Activated CD4-positive, alpha-beta T cell treated with anti-CD3 and anti-CD28 coated beads for 1 hour (primary cell): Measurements from ENCODE around the gene EIF2S1.
"Not testable (repeated sequence)": the region's sequence is repeated elsewhere in the genome, so short reads cannot be mapped to it uniquely, and the experiment has no call there.

Experiments used
- DNase-seq: peaks from one replicate; pipeline ENCODE4 v3.0.0-alpha.2; 2020

EIF2S1 gene

GRCh38 chr14:67359775-67360469, at the start of gene EIF2S1, which contains the start of gene ATP6V1D:
Gene EIF2S1, plus strand, starts transcription at chr14:67360328. Its CDS starts 4,440 bp downstream, at chr14:67364768.
Gene ATP6V1D, minus strand, starts transcription at chr14:67359804. Its CDS starts 106 bp downstream, at chr14:67359698.
- peak; percentile 100 for DNase-seq

- no peak for DNase-seq
Observed at GRCh38 chr14:67311868-67312267, 48.3 kb upstream of the EIF2S1 start.

- DNase-seq, result no peak
Observed at GRCh38 chr14:67313153-67313552, 47.0 kb upstream of the EIF2S1 start.

GRCh38 chr14:67317822-67318221, 42.3 kb upstream of the EIF2S1 start:
- no peak for DNase-seq

DNA sequence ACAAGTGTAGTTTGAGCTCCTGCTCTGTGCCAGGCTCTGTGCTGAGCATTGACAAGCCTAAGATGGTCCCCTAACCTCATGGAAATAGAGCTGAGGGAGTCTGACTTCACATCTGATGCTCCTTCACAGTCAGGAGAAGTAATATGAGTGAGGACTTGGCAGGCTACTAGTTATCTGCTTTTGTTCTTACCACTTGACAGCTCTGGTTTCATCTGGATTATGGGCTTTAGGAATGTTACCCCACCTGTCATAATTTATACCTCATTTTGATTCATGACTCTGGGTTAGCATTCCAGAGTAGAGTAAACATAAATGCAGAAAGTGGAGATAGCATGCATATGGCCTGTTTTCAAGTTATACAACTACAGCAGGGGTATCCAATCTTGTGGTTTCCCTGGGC, 41.0 kb upstream of the EIF2S1 start:
- no peak for DNase-seq

DNA sequence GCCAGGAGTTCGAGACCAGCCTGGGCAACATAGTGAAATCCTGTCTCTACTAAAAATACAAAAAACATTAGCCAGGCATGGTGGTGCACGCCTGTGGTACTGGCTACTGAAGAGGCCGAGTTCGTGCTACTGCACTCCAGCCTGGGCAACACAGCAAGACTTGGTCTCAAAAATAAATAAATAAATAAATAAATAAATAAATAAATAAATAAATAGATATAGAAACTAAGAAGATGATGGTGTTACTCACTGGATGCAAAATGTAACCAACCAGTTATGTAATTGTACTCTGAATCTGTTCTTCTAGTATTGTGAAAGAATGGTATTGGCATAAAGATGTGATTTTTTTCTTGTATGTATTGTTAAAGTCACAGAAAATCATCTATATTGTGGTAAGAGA, 30.5 kb upstream of the EIF2S1 start:
- not testable (repeated sequence) for DNase-seq

GRCh38 chr14:67331368-67332125, 28.6 kb upstream of the EIF2S1 start:
- DNase-seq, result no peak

DNA sequence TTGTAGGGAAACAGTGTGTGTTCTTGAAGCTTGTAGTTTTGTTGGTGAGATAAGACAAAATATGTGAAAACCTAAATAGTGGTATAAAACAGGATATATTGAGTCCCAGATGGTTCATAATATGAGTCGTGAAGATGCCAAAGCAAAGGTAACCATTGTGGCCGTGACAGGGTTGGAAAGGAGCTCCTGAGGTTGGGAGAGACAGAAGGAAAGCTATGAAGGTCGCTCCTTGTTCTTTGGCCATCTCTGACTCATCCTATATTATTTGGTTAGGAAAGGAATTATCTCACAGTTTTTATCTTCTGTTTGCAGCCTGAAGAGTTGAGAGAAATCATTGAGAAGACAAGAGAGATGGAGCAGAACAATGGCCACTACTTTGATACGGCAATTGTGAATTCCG, 27.7 kb upstream of the EIF2S1 start:
- no peak for DNase-seq

GRCh38 chr14:67335781-67336180, 24.3 kb upstream of the EIF2S1 start:
- DNase-seq, result no peak

- not testable (repeated sequence) for DNase-seq
Observed at GRCh38 chr14:67341231-67341630, 18.9 kb upstream of the EIF2S1 start.

DNA sequence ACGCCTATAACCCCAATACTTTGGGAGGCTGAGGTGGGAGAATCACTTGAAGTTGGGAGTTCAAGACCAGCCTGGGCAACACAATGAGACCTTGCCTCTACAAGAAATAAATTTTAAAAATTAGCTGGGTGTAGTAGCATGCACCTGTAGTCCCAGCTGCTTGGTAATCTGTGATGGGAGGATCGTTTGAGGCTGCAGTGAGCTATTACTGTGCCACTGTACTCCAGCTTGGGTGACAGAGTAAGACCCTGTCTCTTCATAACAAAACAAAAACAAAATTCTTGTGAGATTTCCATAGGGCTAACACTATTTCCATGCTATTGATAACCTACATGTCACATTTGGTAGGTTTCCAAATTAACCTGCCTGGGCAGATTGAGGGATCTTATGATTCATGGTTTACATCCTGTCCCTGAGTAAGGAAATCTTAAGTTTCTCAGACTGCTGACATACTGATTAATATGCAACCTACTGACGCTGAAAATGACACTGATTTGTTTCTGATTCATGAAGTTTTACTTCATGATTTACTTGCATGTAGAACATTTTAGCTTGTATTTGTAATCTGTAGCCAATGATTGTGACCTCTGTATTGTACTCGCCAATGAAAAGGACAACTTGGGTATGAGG, 16.4 kb upstream of the EIF2S1 start:
- no peak for DNase-seq

DNA sequence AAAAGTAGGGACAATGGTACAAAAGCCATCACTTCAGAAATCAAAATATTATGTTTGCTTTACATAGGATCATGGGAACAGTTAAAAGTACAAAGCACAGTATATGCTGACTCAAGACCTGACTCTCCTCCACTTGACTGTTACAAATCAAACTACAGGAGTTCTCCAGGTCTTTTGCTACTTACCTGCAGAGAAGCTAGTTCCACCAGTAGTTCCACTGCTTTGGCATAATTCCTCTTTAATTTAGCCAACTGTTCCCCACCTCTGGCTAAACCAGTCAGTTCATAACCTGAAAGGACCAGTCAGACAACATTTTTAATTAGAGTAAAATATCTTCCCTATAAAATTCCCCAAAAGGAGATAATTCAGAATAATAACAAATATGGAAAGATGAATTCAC, 14.5 kb upstream of the EIF2S1 start:
- no peak for DNase-seq

GRCh38 chr14:67352055-67352454, 8.1 kb upstream of the EIF2S1 start:
- DNase-seq, result no peak

DNA sequence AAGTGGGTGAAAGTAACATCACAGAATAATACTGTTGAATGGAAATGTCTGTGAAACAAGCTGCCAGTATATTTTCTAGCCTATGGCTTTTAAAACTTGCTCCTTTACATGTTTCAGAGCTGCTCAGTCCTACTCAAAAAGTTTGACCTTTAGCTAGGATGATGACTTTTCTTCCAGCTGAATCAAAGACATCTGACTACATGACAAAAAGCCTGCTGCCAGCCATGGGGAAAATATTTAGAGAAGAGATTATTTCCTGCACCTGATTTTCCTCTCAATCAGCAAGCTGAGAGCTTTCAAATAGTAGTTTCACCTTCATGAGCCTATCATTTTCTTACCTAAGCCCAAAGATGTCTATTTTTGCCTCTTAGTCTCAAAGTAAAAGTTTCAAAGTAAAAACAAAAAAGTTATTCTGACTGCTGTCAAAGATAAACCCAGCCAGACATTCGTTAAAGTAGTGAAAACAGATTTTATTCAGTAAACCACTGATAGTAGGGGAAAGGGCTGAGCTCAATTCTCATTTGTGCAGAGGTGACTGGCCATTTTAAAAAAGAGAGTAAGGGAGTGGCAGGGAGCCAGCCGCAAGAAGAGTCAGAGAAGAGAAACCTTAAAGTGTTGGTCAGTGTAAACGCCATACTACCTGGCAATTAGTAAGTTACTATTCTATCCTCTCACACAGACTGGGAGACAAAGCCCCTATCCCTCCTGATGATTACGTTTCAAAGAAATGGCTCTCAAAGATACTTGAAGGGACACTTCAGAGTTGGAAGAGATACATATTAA, 2.8 kb upstream of the EIF2S1 start:
- DNase-seq, result no peak

DNA sequence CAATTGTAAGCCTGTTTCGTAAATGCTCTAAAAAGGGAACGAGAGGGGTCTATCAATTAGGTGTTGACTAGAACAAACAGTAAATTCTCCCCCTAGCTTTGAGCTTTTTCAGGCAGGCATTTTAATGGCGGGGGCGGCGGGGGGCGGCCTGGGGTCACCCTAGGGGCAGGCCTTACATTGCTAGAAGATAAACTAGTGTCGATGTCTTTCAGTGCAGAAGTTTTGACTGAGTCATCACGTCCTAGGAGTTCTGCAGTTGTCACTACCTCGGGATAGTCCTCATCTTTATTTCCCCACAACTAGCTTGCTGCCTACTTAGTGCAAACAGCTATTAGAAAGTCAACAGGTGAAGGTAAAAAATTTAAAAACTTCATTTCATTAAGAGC, 2.2 kb upstream of the EIF2S1 start:
- DNase-seq, result no peak

DNA sequence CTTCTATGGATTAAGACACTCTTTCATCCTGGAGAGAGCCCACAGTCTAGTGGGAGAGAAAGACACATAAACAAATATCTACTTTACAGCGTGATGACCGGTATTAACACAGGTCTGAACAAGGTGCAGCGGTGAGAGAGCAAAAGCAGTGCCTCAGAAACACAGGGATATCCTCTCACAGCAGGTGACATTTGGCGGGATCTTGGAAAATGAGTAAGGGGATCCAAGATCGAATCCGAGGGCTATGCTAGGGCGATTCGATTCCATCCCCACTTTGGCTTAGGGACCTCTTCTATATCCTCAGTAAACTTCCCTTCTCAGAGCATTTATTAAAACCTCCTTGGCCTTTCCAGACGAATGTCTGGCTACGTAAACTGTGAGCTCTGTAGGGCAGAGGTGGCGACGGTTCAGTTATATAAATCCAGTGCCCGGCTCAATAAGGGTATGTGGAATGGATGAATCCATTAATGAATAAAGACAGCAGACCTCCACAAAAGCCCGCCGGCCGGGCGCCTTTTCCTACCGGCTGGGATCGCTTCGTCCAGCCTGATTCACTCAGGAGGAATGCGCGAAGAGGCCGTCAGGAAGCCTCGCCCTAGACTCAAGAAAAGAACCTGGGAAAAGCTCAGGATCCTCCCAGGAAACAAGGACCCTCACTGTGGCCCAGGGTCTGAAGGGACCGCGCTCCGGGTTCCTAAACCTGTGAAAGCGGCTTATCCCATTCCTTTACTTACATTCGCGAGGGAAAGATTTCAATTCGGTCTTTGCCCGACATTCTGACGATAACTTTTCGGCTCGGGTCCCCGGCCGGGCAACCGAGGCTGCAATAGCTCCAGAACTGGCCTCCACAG, 979 bp upstream of the EIF2S1 start:
- no peak for DNase-seq

GRCh38 chr14:67360470-67361206, 510 bp downstream of the EIF2S1 start:
- no peak for DNase-seq

DNA sequence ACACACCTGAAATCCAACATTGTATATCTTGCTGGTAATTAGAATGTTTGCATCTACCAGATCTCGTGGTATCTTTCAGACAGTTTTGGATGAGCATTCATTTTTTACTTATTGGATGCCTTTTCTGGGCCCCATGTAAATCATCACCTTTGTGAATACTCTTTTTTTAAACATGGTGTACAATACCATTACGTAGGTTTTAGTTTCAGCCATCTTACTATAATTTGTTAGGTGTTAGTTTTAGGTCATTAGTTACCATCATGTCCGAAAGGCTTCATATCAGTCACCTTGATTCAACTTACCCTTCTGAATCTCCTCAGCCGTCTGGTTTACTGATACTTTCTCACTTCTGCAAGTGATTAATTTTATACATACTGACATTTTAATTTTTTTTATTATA, 5.3 kb downstream of the EIF2S1 start:
- DNase-seq, result no peak

GRCh38 chr14:67370830-67371229, 10.7 kb downstream of the EIF2S1 start:
- no peak for DNase-seq

- no peak for DNase-seq
Observed at GRCh38 chr14:67371247-67372148, 11.4 kb downstream of the EIF2S1 start.
